IMR-90 (cell line): Measurements from ENCODE around the gene PDX1. TPM values are rescaled to one million over a fixed set of nuclear protein-coding genes. Genes with fewer than 3 reads are reported as not detected.

Source experiments
- ATAC-seq: fragments of 200-7000 bp; cut with Tn5 transposase; 2 replicates; pipeline ENCODE4 v1.9.1; 2020; ENCODE audit warnings: low read depth, mild to moderate bottlenecking, moderate library complexity
- BruUV-seq: library from RNA; stranded (reverse); fragments of 400-500 nt; replicated peaks from 2 replicates; lab custom pipeline; 2021; lab: Mats Ljungman, UMichigan
- CTCF ChIA-PET: fragments of 300-600 bp; formaldehyde crosslinking; extraction: SDS; loops from one replicate; lab custom pipeline; 2021; ENCODE audit warnings: antibody characterized with exemption; lab: Yijun Ruan, JAX
- POLR2A ChIA-PET: fragments of 300-600 bp; sonication (Branson Sonifier 250); formaldehyde crosslinking; loops from one replicate; lab custom pipeline; 2022; ENCODE audit warnings: antibody characterized with exemption; ENCODE audit not compliant: unreplicated experiment; lab: Charles Lee
- DNase-seq: peaks from one replicate; pipeline ENCODE4 v3.0.0; 2013
- H2AFZ ChIP-seq: replicated peaks from 2 replicates; pipeline ENCODE3; 2013; ENCODE audit warnings: low read length, mild to moderate bottlenecking; ENCODE audit not compliant: poor library complexity
- H2AK5ac ChIP-seq: 2 replicates; pipeline ENCODE4 v1.6.1; 2013; ENCODE audit warnings: low read depth, low read length, inconsistent platforms
- H2AK9ac ChIP-seq: replicated peaks from 2 replicates; pipeline ENCODE3; 2013; ENCODE audit warnings: mild to moderate bottlenecking, low read depth, low read length, moderate library complexity; ENCODE audit not compliant: poor library complexity
- H2BK120ac ChIP-seq: 2 replicates; pipeline ENCODE4 v1.6.1; 2013; ENCODE audit warnings: low read depth, low read length, inconsistent platforms
- H2BK15ac ChIP-seq: 3 replicates; pipeline ENCODE4 v1.6.1; 2013; ENCODE audit warnings: low read depth, low read length, inconsistent platforms
- H2BK20ac ChIP-seq: 2 replicates; pipeline ENCODE4 v1.6.1; 2013; ENCODE audit warnings: low read depth, mild to moderate bottlenecking, inconsistent platforms, low read length, moderate library complexity
- H2BK5ac ChIP-seq: 2 replicates; pipeline ENCODE4 v1.6.1; 2013; ENCODE audit warnings: mild to moderate bottlenecking, low read depth, low read length, inconsistent platforms; ENCODE audit not compliant: poor library complexity, severe bottlenecking
- H3K14ac ChIP-seq: replicated peaks from 2 replicates; pipeline ENCODE4 v1.6.1; 2013; ENCODE audit warnings: low read depth, low read length, inconsistent platforms
- H3K18ac ChIP-seq: 2 replicates; pipeline ENCODE4 v1.6.1; 2013; ENCODE audit warnings: low read depth, low read length, control low read depth
- H3K23ac ChIP-seq: 2 replicates; pipeline ENCODE4 v1.6.1; 2013; ENCODE audit warnings: low read depth, low read length, inconsistent platforms
- H3K27ac ChIP-seq: 2 replicates; pipeline ENCODE4 v1.5.1; 2013; ENCODE audit warnings: mild to moderate bottlenecking, control low read depth, low read length; ENCODE audit not compliant: insufficient read depth
- H3K27me3 ChIP-seq: 2 replicates; pipeline ENCODE4 v1.6.1; 2013; ENCODE audit warnings: low read length; ENCODE audit not compliant: control insufficient read depth, insufficient read depth
- H3K36me3 ChIP-seq: 2 replicates; pipeline ENCODE4 v1.6.1; 2013; ENCODE audit warnings: low read length, mixed read lengths; ENCODE audit not compliant: control insufficient read depth, insufficient read depth
- H3K4ac ChIP-seq: 2 replicates; pipeline ENCODE4 v1.6.1; 2013; ENCODE audit warnings: low read depth, low read length, inconsistent platforms
- H3K4me1 ChIP-seq: 2 replicates; pipeline ENCODE4 v1.6.1; 2013; ENCODE audit warnings: low read length, mixed read lengths; ENCODE audit not compliant: control insufficient read depth, insufficient read depth
- H3K4me2 ChIP-seq: 2 replicates; pipeline ENCODE4 v1.6.1; 2013; ENCODE audit warnings: low read depth, mild to moderate bottlenecking, control low read depth, low read length, moderate library complexity
- H3K4me3 ChIP-seq: 2 replicates; pipeline ENCODE4 v1.5.1; 2013; ENCODE audit warnings: low read depth, mild to moderate bottlenecking, control low read depth, low read length, moderate library complexity; ENCODE audit not compliant: insufficient read depth
- H3K56ac ChIP-seq: 2 replicates; pipeline ENCODE4 v1.6.1; 2013; ENCODE audit warnings: low read length, inconsistent platforms; ENCODE audit not compliant: insufficient read depth; ENCODE audit errors: extremely low read depth
- H3K79me1 ChIP-seq, 2 experiments: 2 replicates each; pipeline ENCODE4 v1.6.1; 2013; ENCODE audit warnings: low read length in 2 of 2, inconsistent platforms in 1 of 2, low read depth in 1 of 2
- H3K9ac ChIP-seq: 2 replicates; pipeline ENCODE4 v1.6.1; 2013; ENCODE audit warnings: low read depth, low read length, control low read depth
- H3K9me1 ChIP-seq: 2 replicates; pipeline ENCODE4 v1.6.1; 2013; ENCODE audit warnings: low read length, inconsistent platforms; ENCODE audit not compliant: insufficient read depth
- H3K9me3 ChIP-seq: 2 replicates; pipeline ENCODE4 v1.6.1; 2013; ENCODE audit warnings: low read length; ENCODE audit not compliant: control insufficient read depth, insufficient read depth
- H4K20me1 ChIP-seq: 2 replicates; pipeline ENCODE4 v1.6.1; 2013; ENCODE audit warnings: low read length, inconsistent platforms; ENCODE audit not compliant: insufficient read depth
- H4K5ac ChIP-seq: 2 replicates; pipeline ENCODE4 v1.6.1; 2013; ENCODE audit warnings: mild to moderate bottlenecking, low read depth, low read length, control low read depth
- H4K8ac ChIP-seq, 2 experiments: 2 replicates each; pipeline ENCODE4 v1.6.1; 2013; ENCODE audit warnings: low read depth in 2 of 2, low read length in 2 of 2, control low read depth in 1 of 2, inconsistent platforms in 1 of 2
- H4K91ac ChIP-seq: 2 replicates; pipeline ENCODE4 v1.6.1; 2013; ENCODE audit warnings: low read depth, low read length, inconsistent platforms; ENCODE audit not compliant: insufficient read depth
- BHLHE40 ChIP-seq: fragments of 150-350 bp; IDR thresholded peaks from 2 replicates; pipeline ENCODE4 v1.6.1; 2016; ENCODE audit warnings: mild to moderate bottlenecking, low read depth, low read length
- CHD1 ChIP-seq: IDR thresholded peaks from 2 replicates; pipeline ENCODE4 v1.6.1; 2012; ENCODE audit warnings: low read depth, low read length, improper control_type of control experiment
- ELK1 ChIP-seq: fragments of 150-350 bp; IDR thresholded peaks from 2 replicates; pipeline ENCODE4 v1.6.1; 2016; ENCODE audit warnings: low read depth, mild to moderate bottlenecking, low read length, moderate library complexity, borderline replicate concordance
- FOS ChIP-seq: fragments of 150-350 bp; IDR thresholded peaks from 2 replicates; pipeline ENCODE4 v1.6.1; 2016; ENCODE audit warnings: low read depth, low read length
- MAFK ChIP-seq: IDR thresholded peaks from 2 replicates; pipeline ENCODE4 v1.6.1; 2012; ENCODE audit warnings: low read depth, low read length, improper control_type of control experiment
- MAZ ChIP-seq: IDR thresholded peaks from 2 replicates; pipeline ENCODE4 v1.6.1; 2012; ENCODE audit warnings: low read depth, mild to moderate bottlenecking, low read length, improper control_type of control experiment, moderate library complexity, borderline replicate concordance
- MXI1 ChIP-seq: IDR thresholded peaks from 2 replicates; pipeline ENCODE4 v1.6.1; 2012; ENCODE audit warnings: low read depth, mild to moderate bottlenecking, low read length, moderate library complexity, borderline replicate concordance
- NFE2L2 ChIP-seq: fragments of 150-350 bp; IDR thresholded peaks from 2 replicates; pipeline ENCODE4 v1.6.1; 2016; ENCODE audit warnings: low read depth, mild to moderate bottlenecking, low read length
- POLR2A ChIP-seq: IDR thresholded peaks from 2 replicates; pipeline ENCODE4 v1.6.1; 2012; ENCODE audit warnings: mild to moderate bottlenecking, low read depth, low read length
- RAD21 ChIP-seq: IDR thresholded peaks from 2 replicates; pipeline ENCODE4 v1.6.1; 2012; ENCODE audit warnings: low read length, improper control_type of control experiment
- RCOR1 ChIP-seq: IDR thresholded peaks from 2 replicates; pipeline ENCODE4 v1.6.1; 2012; ENCODE audit warnings: mild to moderate bottlenecking, low read length, improper control_type of control experiment; ENCODE audit not compliant: insufficient replicate concordance
- RFX5 ChIP-seq: IDR thresholded peaks from 2 replicates; pipeline ENCODE4 v1.8.0; 2012; ENCODE audit warnings: low read depth, mild to moderate bottlenecking, low read length, moderate library complexity
- SMC3 ChIP-seq: fragments of 150-350 bp; IDR thresholded peaks from 2 replicates; pipeline ENCODE4 v1.6.1; 2016; ENCODE audit warnings: low read depth, mild to moderate bottlenecking, antibody characterized with exemption, low read length, moderate library complexity
- WGBS, 2 experiments: methylation state at CpG; one replicate each; pipeline versions ENCODE4 v1.1.5 to v1.1.7; 2013; ENCODE audit warnings: missing lambda C conversion rate in 2 of 2; ENCODE audit not compliant: insufficient read length in 1 of 2; ENCODE audit errors: extremely low coverage in 2 of 2; 5-methylcytosine and 5-hydroxymethylcytosine counted together
- dilution Hi-C: fragments of 300-500 bp; cut with HindIII; formaldehyde crosslinking; loops from one replicate; pipeline ENCODE4 v1.14.3; 2018; ENCODE audit warnings: low sequenced_read_pairs; ENCODE audit not compliant: unreplicated experiment
- in situ Hi-C: fragments of 300-500 bp; cut with MboI; formaldehyde crosslinking; loops from 3 replicates; pipeline ENCODE4 v1.14.3; 2019; ENCODE audit warnings: low sequenced_read_pairs, inconsistent platforms, mixed read lengths
- intact Hi-C: fragments of 100-400 bp; cut with micrococcal nuclease; formaldehyde crosslinking; loops from 2 replicates; pipeline ENCODE4 v1.10.0; 2022
- polyA plus RNA-seq, 3 experiments: library from polyadenylated mRNA; depleted of rRNA; stranded (reverse); fragments of >200 nt; gene quantifications; 2 replicates each; pipeline ENCODE4 v1.2.3, GENCODE V29; 2012; ENCODE audit warnings: low replicate concordance in 1 of 3
- total RNA-seq: library from RNA; depleted of rRNA; stranded (reverse); fragments of >200 nt; gene quantifications from 2 replicates; pipeline ENCODE4 v1.2.3, GENCODE V29; 2012
- TF ChIP-seq, protein P1 (sequence below): conservative IDR thresholded peaks from 2 replicates; pipeline ENCODE4 v1.5.1; 2012; ENCODE audit warnings: mild to moderate bottlenecking, low read depth, low read length, improper control_type of control experiment
- TF ChIP-seq, protein P2 (sequence below): fragments of 150-350 bp; IDR thresholded peaks from 2 replicates; pipeline ENCODE4 v1.6.1; 2017; ENCODE audit warnings: mild to moderate bottlenecking, antibody characterized with exemption, low read length, low read depth

The PDX1 gene
- total and polyA plus RNA-seq, 2 of the 4 experiments (the other 2 are of a cell fraction) = not detected

DNA sequence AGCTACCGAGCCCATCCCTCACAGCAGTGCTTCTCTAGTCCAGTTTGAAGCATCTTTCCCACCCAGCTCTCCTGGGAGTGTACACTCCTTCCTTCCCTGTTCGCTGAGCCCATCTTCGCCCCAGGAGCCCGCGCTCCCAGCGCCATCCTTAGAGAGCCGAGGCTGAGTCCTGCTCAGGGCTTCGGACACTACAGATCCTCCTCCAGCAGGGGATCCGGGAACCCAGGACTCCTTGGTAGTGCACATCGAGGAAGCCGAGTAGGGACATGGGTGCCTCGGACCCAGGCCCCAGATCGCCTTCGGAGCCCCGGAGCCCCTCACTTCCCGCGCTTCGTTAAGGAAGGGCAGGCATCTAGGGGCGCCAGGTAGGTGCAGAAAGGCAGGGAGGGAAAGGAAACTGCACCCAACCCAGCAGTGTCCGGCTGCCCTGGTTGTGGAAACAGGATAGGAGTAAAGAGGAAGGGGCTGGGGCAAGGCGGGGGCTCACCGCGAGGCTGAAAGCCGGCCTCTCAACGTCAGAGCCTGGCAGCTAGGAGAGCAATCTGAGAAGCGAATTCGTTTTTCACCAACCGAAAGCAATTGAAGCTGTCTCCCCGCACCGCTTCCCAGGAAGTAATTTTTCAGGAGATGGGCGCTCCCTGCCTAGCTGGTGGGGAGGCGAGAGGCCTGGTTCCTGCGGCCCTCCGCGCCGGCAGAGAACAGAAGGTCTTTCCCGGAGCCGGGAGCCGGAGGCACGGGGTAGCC, 1.0 kb downstream of the PDX1 start:
- DNase-seq = peak; percentile 6
- Histone ChIP-seq H4K8ac (no peak overlapping the region), H3K36me3 (no peaks in the 10 kb centered on the region), H2AK9ac (no peak overlapping the region), H3K18ac (no peak overlapping the region), H2AK5ac (no peak overlapping the region), H3K56ac (no peak overlapping the region), H2BK15ac (no peak overlapping the region), H3K9me3 (peaks cover 9% of the 10 kb centered on the region), H4K91ac (no peak overlapping the region), H2BK5ac (no peak overlapping the region), H2AFZ (peak overlapping the region; percentile 68), H3K27ac (no peak overlapping the region), H4K5ac (no peak overlapping the region), H2BK20ac (no peak overlapping the region), H4K20me1 (no peaks in the 10 kb centered on the region), H3K79me1 (no peaks in the 10 kb centered on the region), H3K4me2 (peak overlapping the region; percentile 75), H2BK120ac (no peak overlapping the region), H3K27me3 (peaks cover 92% of the 10 kb centered on the region), H3K9ac (no peak overlapping the region), H3K23ac (no peak overlapping the region), H3K14ac (no peak overlapping the region), H3K4me3 (peak overlapping the region; percentile 9; the same call in 1 of the 2 replicates), H3K9me1 (no peaks in the 10 kb centered on the region), H3K4me1 (peaks cover 3% of the 10 kb centered on the region; the same call in 1 of the 2 replicates), H3K4ac (no peak overlapping the region)
- ChIA-PET POLR2A (interaction anchor here (0.7 kb wide), 1 partner anchor 591 kb away, joined by 3 read pairs; no protein-coding TSS in a partner anchor), CTCF (interaction anchor here (0.6 to 0.9 kb wide), 2 partner anchors 12 to 227 kb away, joined by 3 read pairs; no protein-coding TSS in a partner anchor)
- WGBS, 2 experiments = no CpG with 5 or more reads among the region's 40 CpGs
- no TSS peak for BruUV-seq
- dilution Hi-C loops = no loop called here
- intact Hi-C loops = no loop called here
- in situ Hi-C loops = no loop called here
- ATAC-seq = peak; percentile 63
- TF ChIP-seq POLR2A (no peak), CHD1 (no peak), MAZ (no peak), RFX5 (no peak), SMC3 (no peak), NFE2L2 (no peak), MAFK (no peak), RAD21 (no peak), ELK1 (no peak), FOS (no peak), BHLHE40 (no peak), RCOR1 (no peak), MXI1 (no peak)
- TF ChIP-seq, protein P1, sequence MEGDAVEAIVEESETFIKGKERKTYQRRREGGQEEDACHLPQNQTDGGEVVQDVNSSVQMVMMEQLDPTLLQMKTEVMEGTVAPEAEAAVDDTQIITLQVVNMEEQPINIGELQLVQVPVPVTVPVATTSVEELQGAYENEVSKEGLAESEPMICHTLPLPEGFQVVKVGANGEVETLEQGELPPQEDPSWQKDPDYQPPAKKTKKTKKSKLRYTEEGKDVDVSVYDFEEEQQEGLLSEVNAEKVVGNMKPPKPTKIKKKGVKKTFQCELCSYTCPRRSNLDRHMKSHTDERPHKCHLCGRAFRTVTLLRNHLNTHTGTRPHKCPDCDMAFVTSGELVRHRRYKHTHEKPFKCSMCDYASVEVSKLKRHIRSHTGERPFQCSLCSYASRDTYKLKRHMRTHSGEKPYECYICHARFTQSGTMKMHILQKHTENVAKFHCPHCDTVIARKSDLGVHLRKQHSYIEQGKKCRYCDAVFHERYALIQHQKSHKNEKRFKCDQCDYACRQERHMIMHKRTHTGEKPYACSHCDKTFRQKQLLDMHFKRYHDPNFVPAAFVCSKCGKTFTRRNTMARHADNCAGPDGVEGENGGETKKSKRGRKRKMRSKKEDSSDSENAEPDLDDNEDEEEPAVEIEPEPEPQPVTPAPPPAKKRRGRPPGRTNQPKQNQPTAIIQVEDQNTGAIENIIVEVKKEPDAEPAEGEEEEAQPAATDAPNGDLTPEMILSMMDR = no peak
- TF ChIP-seq, protein P2, sequence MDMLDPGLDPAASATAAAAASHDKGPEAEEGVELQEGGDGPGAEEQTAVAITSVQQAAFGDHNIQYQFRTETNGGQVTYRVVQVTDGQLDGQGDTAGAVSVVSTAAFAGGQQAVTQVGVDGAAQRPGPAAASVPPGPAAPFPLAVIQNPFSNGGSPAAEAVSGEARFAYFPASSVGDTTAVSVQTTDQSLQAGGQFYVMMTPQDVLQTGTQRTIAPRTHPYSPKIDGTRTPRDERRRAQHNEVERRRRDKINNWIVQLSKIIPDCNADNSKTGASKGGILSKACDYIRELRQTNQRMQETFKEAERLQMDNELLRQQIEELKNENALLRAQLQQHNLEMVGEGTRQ = no peak
